DMS114 treated with DMSO at 0.1 percent for 48 hours (cell line): ENCODE data around the gene FAAP20.
A peak's percentile ranks its signal among the peaks of the same experiment; 100 is the strongest.

Source experiments
- DNase-seq: peaks from one replicate; lab custom pipeline; 2025; ENCODE audit not compliant: unreplicated experiment; lab: John Stamatoyannopoulos, UW

Gene FAAP20

DNA sequence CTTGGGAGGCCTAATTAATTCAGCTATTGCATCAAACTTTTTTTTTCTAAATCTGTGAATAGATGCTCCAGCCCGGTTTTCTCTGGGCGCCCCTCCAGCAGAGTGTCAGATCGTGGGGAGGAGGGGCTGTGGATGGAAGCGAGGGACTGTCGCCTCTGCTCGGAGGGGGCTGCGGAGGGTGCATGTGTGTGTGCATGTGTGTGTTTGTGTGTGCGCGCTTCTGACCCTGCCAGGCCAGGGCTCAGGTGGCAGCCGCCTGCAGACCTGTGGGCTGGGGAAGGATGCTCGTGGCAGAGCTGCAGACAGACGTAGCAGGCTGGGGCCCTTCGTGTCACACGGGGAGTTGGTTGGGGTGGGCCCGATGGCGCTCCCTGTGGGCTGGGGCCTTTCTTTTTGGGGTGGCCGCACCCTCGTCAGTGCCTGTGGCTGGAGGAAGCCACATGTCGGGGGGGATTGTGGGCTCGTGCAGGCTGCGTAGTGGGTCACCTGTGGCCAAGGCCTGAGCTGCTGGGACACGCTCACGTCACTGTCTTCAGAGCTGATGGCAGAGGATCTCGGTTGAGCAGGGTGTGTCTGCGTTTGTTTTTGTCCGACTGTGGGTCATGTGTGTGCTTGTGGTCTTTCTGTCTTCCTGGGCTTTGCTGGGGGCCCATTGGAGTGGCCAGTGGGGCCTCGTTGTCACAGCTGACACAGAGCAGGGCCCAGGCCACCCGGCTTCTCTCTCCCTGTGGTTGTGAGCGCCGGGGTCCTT, 36.4 kb upstream of the FAAP20 start:
- no peak for DNase-seq

DNA sequence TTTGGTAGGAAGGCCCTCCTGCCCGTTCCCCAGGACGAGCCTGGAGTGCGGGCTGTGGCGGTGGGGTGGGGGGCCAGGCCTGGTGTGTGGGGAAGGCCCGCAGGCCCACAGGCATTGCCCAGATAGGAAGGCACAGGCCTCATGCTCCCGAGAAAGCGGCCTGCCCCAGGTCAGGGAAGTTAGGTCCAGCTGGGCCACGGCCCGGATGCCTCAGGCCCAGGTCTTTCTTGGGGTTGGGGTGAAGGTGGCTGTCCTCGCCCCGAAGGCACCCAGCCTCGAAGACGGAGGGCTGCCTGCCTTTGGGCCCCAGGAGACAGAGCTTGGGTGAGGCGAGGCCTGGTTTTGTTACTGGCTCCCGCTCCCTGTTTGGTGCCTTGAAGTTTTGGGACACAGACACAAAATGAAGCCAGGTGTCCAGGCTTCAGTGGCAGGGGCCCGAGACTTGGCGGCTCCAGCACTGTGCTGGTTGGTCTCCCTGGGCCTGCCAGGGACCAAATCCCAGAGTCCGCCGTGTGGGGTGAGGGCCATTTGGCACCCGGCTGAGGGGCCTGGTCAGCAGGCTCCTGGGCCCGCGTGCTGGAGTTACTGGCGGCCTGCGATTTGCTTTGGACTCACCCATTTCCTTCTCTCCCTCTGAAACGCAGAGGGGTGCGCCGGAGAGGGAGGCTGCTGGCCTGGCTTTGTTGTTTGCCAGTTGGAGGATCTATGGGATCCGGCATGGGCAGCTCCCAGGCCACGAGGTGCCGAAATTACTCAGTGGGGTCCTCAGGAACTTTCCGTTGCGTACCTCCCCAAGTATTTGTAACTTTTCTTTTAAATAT, 35.5 kb upstream of the FAAP20 start:
- no peak for DNase-seq

DNA sequence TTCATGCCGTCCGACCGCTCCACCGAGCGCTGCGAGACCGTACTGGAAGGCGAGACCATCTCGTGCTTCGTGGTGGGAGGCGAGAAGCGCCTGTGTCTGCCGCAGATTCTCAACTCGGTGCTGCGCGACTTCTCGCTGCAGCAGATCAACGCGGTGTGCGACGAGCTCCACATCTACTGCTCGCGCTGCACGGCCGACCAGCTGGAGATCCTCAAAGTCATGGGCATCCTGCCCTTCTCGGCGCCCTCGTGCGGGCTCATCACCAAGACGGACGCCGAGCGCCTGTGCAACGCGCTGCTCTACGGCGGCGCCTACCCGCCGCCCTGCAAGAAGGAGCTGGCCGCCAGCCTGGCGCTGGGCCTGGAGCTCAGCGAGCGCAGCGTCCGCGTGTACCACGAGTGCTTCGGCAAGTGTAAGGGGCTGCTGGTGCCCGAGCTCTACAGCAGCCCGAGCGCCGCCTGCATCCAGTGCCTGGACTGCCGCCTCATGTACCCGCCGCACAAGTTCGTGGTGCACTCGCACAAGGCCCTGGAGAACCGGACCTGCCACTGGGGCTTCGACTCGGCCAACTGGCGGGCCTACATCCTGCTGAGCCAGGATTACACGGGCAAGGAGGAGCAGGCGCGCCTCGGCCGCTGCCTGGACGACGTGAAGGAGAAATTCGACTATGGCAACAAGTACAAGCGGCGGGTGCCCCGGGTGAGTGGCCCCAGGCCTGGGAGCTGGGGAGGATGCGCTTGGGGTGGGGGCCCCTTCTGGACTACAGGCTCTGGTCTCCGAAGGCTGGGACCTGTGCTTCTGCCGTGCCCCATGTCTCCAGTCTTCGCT, 34.7 kb upstream of the FAAP20 start:
- DNase-seq, result no peak

DNA sequence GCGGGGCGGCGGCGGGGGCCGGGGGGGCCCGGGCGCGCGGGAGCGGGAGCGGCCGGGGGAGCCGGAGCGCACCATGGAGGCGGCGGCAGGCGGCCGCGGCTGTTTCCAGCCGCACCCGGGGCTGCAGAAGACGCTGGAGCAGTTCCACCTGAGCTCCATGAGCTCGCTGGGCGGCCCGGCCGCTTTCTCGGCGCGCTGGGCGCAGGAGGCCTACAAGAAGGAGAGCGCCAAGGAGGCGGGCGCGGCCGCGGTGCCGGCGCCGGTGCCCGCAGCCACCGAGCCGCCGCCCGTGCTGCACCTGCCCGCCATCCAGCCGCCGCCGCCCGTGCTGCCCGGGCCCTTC, 34.1 kb upstream of the FAAP20 start:
- no peak for DNase-seq

DNA sequence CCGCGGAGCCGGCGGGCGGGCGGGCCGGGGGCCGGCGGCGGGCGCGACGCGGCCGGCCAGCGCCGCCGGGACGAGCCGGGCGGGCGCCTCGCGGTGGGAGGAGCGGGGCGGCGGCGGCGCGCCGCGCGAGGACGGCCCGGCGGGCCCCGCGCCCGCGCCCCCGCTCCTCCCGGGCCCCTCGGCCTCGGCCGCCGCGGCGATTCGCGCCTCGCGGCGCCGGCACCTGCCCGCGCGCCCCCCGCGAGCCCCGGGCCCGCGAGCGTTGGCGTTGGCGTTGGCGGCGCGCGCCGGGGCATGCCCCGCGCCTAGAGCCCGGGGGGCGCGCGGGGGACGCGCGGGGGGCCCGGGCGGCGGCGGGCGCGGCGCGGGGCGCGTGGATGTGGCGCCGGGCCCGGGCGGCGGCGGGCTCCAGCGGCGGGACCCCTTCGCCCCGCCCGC, 33.6 kb upstream of the FAAP20 start, which contains the start of gene SKI:
SKI (plus strand) TSS at position 163 of the 438 bp plus-strand sequence. CDS start 448 bp downstream, outside the sequence.
- no peak for DNase-seq

DNA sequence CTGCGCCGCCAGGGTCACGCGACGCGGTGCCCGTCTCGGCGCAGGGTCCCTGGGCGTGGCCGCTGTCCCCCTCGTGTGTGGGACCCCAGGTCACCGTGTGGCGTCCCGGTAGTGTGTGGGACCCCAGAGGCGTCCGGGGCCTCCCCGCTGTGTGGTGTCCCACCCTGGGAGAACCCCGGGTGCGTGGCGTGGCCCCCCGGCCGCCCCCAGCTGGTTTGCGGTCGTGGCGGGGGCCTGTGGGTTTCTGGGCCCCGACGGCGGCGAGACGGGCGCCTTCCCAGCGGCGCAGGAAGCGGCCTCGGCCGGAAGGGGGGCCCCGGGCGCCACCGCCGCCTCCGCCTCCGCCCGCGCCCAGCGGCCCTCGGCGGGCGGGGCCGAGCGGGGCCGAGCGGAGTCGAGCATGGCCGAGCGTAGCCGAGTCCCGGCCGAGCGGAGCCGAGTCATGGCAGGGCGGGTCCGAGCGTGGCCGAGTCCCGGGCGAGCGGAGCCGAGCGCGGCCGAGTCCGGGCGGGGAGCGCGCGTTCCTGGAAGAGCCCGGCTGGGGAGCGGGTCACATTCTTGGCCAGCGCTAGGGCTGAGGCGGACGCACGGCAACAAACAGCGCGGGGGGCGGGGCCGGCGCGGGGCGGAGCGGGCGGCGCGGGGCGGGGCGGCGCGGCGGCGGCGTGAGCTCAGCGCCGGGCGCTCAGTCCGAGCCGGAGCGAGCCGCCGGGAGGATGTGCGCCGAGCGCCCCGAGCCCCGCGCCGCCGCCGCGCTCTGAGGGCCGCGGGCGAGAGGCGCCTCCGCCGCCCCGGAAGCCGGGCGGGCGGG, 33.0 kb upstream of the FAAP20 start:
- peak; percentile 90 for DNase-seq

DNA sequence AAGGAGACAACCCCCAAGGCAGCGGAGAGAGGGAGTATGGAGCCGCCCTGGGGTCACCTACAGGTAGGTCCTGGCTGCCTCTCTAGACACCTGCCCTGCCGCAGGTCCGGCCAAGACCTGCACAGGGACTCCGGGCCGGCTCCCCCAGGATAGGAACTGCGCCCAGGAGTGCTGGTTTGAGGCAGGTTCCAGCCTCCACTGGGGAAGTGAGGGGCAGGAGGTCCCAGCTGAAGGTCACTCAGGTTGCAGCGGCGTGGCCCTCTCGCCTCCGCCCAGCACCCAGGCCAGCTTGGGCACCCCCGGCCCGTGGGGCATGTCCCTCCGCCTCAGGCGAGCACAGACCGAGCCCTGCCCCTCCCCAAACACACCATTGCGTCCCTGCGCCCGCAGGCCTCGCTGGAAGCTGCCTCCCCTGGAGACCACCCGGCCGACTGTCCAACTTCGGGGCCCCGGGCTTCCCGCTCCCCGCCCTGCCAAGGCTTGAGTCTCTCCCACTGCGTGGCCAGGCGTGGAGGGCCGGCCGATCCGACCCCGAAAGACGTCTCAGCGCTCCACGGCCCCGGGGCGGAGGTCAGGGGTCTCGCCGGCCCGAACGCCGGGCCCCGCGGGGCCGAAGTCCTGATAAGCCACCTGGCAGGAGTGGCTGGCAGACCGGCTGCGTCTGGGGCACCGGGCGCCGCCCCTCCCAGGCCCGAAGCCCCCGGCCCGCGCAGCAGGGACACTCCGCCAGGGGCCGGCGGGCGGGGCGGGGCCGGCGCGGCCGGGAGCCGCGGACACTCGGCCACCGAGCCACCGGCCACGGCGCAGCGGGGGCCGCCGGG, 32.2 kb upstream of the FAAP20 start:
- DNase-seq, result no peak

DNA sequence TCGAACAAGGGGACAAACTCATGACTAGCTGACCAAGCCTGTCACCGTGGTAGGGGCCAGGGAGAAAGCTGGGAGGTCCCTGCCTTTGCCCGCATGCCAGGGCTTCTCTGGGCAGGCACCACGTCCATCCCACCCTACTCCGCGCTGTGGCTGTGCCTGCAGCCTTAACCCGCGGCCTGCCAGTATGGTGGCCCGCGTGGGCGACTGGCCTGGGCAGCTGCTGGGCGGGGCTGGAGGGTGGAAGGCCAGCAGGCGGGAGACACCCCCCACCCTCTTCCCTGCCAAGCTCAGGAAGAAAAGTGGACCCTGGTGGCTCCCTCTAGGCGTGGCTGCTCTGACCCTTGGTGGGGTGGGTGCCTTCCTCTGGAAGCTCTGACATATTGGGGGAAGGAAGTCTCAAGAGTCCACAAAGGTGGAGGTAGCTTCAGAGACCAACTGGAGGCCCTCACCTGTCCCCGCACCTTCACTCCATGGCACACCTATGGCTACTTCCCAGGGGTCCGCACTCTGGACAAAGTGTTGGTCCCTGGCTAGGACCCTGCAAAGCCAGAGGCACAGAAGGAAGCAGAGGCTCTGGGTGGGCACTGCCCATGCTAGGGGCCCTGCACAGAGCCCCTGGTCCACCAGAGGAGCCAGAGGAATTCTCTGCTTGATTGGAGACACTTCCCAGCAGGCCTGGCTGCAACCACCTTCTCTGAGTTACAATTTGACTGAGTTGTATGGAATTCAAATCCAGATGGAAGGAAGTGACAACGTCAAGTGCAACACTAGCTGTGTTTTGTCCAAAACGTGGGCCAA, 30.3 kb upstream of the FAAP20 start:
- no peak for DNase-seq

DNA sequence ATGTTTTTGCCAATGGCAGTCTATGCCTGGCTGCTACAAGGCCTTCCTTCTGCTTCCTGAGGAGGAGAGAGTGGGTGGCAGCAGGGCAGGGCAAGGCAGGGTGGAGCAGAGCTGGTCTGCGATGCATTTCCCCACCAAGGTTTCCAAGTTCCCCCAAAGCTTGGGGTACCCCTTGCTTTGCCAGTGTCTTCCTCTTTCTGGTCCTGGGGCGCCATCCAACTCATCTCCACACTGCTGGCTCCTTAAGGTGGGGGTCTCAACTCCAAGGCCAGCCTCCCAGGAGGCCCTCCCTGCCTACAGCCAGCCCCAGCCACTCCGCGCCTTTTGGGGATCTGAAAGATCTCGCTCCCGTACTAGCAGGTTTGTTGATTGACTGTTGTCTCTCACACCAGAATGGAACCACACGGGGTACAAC, 29.6 kb upstream of the FAAP20 start:
- DNase-seq, result no peak

DNA sequence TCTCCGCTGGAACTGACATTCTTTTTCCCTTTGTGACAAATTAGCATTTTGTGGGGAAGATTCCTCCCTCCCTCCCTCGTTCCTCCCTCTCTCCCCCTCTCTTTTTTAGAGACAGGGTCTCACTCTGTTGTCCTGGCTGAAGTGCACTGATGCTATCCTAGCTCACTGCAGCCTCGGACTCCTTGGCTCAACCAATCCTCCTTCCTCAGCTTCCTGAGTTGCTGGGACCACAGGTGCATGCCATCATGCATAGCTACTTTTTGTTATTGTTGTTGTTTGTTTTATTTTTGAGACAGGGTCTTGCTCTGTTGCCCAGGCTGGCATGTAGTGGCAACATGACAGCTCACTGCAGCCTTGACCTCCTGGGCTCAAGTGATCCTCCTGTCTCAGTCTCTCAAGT, 26.7 kb upstream of the FAAP20 start:
- no peak for DNase-seq

DNA sequence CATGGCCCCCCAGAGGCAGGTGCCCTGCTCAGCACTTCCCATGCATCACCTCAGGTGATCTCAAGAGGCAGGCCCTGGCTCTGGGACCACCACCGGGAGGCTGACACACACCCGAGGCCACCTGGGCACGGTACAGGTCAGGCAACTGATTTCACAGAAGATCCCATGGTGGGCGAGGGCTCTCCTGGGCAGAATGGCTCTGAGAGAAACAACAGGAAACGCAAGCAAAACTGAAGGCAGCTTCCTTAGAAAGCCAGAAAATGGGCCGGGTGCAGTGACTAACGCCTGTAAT, 22.1 kb upstream of the FAAP20 start:
- no peak for DNase-seq

DNA sequence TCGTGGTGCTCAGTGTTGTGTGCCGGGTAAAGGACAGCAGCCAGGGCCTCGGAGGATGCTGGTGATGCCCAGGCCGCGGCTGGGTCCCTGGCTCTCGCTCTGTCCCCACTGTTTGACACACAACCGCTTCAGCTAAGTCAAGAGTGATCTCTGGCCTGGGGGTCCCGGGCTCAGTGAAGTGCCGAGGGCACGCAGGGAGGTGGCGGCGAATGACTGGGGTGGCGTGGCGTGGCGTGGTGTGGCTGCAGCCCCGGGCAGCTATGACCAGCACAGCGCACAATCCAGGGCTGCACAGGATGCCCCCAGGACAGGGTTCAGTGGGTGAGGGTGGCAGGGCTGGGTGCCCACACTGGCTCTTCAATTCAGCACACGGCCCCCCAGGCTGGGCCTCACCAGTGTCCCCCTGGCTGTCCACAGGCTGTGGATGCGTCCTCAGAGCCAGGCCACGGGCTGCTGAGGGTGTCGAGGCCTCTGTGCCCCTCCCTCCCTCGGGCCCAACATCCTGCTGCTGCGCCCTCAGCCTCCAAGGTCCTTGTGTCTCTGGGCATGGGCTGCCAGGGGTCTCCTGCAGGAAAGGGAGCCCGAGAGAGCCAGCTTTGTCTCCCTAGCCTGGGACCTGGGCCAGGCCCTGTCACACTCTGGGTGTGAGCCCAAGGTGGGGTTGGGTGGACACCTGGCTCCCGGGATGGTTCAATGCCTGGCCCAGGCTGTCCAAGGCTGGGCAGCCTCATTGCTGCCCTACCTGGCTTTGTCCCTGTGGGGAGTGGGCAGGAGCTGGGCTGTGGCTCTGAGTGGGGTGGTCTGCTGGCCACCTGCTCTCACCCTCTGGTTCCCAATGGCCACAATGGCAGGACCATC, 21.6 kb upstream of the FAAP20 start:
- DNase-seq, result no peak

DNA sequence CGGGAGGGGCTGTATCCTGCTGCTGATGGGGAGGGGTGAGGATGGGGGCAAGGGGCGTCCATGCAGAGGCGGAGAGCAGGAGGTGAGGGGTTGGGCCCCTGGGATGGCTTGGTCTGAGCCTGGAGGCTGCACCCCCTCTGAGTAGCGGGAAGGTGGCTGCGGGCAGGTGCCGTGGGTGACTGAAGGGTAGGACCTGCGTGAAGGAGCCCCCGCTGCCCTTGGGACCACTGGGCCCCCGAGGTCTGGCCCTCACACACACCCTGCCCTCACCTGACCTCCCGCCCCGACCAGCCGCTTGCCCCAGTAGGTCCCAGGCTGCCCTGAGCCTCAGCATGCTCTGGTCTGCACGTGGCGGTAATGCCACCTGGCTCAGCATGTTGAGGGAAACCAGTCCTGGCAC, 20.8 kb upstream of the FAAP20 start:
- no peak for DNase-seq

DNA sequence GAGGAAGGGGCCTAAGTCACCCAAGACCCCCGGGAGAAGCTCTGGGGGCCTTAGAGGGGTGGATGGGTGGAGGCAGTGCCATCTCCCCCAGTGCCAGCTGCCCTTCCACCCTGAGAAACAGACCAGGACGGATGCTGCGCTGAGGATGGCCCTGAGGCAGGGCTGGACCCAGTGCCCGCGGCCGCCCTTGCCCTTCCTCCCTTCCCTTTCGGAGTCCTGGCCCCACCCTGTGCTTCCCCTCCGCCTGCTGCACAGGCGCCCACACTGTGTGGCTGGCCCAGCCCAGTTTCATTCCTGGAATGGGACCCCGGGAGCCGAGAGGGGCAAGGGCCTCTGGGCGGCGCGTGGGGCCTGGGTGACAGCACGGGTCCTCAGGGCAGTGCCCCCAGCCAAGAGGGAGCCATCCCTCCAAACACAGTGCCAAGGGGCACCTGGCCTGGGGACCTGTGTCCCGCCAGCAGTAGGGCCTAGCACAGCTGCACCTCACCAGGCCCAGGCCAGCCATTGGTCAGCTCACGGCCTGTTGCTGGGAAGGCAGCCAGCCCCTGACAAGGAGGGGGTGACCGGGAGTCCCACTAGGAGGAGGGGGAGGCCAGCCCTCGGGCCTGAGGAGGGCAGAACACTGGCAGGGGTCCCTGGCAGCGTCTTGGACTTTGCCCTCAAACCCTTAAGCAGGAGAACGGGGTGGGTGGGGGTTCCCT, 20.1 kb upstream of the FAAP20 start:
- DNase-seq, result no peak

DNA sequence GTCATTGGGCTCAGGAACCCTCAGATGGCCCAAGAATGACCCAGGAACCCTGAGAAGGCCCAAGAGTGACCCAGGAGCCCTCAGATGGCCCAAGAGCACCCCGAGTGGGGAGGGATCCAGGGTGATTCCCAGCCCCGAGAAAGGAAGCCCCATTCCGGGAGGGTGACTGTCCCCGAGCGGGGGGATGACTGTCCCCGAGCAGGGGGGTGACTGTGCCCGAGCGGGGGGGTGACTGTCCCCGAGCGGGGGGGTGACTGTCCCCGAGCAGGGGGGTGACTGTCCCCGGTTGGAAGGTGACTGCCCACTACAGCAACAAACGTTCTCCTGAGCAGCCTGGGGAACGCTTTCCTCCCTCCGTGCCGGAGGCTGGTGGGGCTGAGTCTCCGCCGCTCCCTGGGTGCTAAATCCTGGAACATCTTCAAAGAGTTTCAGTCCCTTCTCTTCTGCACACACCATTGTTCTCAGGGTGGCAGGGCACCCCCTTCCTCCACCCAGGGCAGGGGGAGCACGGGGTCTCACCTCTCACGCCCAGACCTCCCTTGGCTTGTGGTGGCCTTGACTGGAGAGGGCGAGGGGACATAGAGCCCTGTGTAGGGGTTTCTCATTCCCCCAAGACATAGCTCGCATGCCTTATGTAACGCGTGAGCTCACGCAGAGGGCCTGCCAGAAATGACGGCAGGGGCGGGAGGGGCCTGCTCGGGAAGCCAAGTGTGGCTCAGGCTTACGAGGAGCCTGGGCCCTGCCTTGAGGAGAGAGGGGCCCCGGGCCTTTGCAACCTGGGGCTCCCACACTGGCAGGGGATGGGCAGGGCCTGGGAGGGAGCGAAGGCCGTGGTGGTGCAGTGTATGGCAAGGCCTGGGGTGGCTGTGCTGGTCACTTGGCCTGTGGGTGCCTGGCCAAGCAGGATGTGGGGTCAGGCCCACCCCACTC, 19.3 kb upstream of the FAAP20 start:
- DNase-seq, result no peak
